Measurements from ENCODE around the gene XPO6. TPM values are rescaled to one million over a fixed set of nuclear protein-coding genes. Genes with fewer than 3 reads are reported as not detected.
A peak's percentile ranks its signal among the peaks of the same experiment; 100 is the strongest.

The XPO6 gene
- polyA plus RNA-seq, 1 donor (not counting 4 experiments of a cell fraction or from before 2014, with no cell fraction given) = 127 TPM

DNA sequence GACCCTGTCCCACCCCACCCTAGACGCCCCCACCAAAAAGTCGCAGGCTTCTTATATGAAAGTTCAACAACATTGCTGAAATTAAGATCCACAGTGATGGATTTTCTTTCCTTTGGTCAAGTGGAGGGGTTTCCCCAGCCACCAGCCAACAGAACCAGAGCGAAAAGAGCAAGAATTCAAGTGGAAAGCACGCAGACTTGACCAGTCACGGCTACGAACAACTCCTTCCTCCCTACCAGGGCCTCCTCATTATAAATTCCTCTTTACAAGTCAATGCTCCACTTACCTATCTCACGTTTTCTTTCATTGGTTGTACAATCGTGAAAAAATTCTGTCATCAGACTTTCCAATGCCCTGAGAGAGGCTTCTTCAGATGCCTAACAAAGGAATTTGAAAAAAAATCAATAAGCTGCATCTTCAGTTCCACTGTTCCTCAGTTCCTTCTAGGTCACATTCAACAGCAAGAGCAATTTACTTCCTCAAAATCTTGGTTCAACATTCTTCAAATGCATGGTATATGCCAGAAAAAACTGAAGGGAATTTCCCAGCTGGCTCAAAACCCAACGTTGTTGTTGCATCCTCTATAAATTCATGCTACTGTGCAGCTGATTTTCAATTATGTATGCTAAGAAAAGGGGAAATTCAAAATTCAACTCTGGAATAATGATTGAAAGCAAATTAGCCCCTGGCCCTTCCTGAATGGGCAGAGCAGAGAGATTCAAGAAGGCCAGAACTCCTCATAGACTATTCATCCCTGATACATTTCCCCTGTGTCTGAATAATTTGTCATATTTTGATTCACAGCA, 30.9 kb downstream of the XPO6 start:
- peaks cover 4% of the 10 kb centered on the region for H3K9me1 ChIP-seq (ENCODE audit: control insufficient read depth, extremely low read depth, insufficient read depth, low read length)
- peaks cover 15% of the 10 kb centered on the region for H3K4me1 ChIP-seq (ENCODE audit: control insufficient read depth, extremely low read depth, insufficient read depth, low read length)
- H3K36me3 ChIP-seq (ENCODE audit: control insufficient read depth in 2 of 2, extremely low read depth in 1 of 2, insufficient read depth in 2 of 2, low read length in 2 of 2) = peaks cover 9 to 25% of the 10 kb centered on the region in 2 experiments
- H4K20me1 ChIP-seq (ENCODE audit: control insufficient read depth, extremely low read depth, insufficient read depth, low read length) = peaks cover 34% of the 10 kb centered on the region
- no peak overlapping the region for H3K27ac ChIP-seq (ENCODE audit: control insufficient read depth, insufficient read depth, low read length)
- H3K27me3 ChIP-seq (ENCODE audit: control insufficient read depth, extremely low read depth, insufficient read depth, low read length) = no peaks in the 10 kb centered on the region
- no peak overlapping the region for H3K9ac ChIP-seq (ENCODE audit: control insufficient read depth, extremely low read depth, insufficient read depth, low read length)
- H3K4me3 ChIP-seq (ENCODE audit: control insufficient read depth in 2 of 3, extremely low read depth in 1 of 3, insufficient read depth in 2 of 3, low read depth in 1 of 3, low read length in 3 of 3) = no peak overlapping the region
- FAIRE-seq (no peak), DNase-seq (ENCODE audit: low read depth, low spot score) (no peak)
- no peak overlapping the region for H2AFZ ChIP-seq (ENCODE audit: control insufficient read depth, low read length)
- H3K4me2 ChIP-seq (ENCODE audit: control insufficient read depth, extremely low read depth, insufficient read depth, low read depth, low read length) = peak overlapping the region; percentile 15
- dilution Hi-C loops (cut with MboI; ENCODE audit: extremely low pct_ligation_motif_present, low sequenced_read_pairs) = no loop called here
- peaks cover 90% of the 10 kb centered on the region for H3K79me2 ChIP-seq (ENCODE audit: control insufficient read depth, insufficient read depth, low read length)
- no peak for TF ChIP-seq EZH2 (IDR thresholded peaks at IDR 0.05; ENCODE audit: low read length)
- TF ChIP-seq, protein P1, sequence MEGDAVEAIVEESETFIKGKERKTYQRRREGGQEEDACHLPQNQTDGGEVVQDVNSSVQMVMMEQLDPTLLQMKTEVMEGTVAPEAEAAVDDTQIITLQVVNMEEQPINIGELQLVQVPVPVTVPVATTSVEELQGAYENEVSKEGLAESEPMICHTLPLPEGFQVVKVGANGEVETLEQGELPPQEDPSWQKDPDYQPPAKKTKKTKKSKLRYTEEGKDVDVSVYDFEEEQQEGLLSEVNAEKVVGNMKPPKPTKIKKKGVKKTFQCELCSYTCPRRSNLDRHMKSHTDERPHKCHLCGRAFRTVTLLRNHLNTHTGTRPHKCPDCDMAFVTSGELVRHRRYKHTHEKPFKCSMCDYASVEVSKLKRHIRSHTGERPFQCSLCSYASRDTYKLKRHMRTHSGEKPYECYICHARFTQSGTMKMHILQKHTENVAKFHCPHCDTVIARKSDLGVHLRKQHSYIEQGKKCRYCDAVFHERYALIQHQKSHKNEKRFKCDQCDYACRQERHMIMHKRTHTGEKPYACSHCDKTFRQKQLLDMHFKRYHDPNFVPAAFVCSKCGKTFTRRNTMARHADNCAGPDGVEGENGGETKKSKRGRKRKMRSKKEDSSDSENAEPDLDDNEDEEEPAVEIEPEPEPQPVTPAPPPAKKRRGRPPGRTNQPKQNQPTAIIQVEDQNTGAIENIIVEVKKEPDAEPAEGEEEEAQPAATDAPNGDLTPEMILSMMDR (optimal IDR thresholded peaks at IDR 0.05 in 1 of 3, IDR thresholded peaks at IDR 0.05 in 1 of 3, conservative IDR thresholded peaks at IDR 0.05 in 1 of 3; ENCODE audit: extremely low read depth in 1 of 3, insufficient read depth in 2 of 3, low read length in 3 of 3) = no peak
- H3K9me3 ChIP-seq (ENCODE audit: control insufficient read depth, low read depth, low read length) = no peaks in the 10 kb centered on the region

DNA sequence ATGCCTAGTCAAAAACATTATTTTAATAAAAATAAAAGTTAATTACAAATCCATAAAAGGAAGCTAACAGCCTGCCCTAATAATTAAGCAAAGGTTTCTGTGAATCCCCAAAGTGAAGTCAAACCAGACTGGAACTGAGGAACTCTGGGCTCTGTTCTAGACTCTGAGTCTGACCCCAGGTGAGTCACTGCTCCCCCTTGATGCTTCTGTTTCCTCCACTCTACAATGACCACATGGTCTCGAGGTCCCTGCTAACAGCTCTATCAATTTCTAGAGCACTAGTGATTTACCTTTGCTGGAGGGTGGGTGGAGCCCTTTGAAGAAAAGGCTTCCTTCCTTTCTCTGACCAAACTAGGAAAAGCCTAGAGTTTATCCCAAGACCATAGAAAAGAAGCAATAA, 32.4 kb downstream of the XPO6 start:
- Histone ChIP-seq H3K9ac (ENCODE audit: control insufficient read depth, extremely low read depth, insufficient read depth, low read length) (no peak overlapping the region), H3K4me1 (ENCODE audit: control insufficient read depth, extremely low read depth, insufficient read depth, low read length) (peaks cover 15% of the 10 kb centered on the region), H4K20me1 (ENCODE audit: control insufficient read depth, extremely low read depth, insufficient read depth, low read length) (peaks cover 27% of the 10 kb centered on the region), H3K36me3 (ENCODE audit: control insufficient read depth in 2 of 2, extremely low read depth in 1 of 2, insufficient read depth in 2 of 2, low read length in 2 of 2) (peaks cover 17 to 35% of the 10 kb centered on the region in 2 experiments), H3K27me3 (ENCODE audit: control insufficient read depth, extremely low read depth, insufficient read depth, low read length) (no peaks in the 10 kb centered on the region), H3K4me3 (ENCODE audit: control insufficient read depth in 2 of 3, extremely low read depth in 1 of 3, insufficient read depth in 2 of 3, low read depth in 1 of 3, low read length in 3 of 3) (no peak overlapping the region), H3K27ac (ENCODE audit: control insufficient read depth, insufficient read depth, low read length) (no peak overlapping the region), H2AFZ (ENCODE audit: control insufficient read depth, low read length) (no peak overlapping the region), H3K4me2 (ENCODE audit: control insufficient read depth, extremely low read depth, insufficient read depth, low read depth, low read length) (no peak overlapping the region), H3K9me1 (ENCODE audit: control insufficient read depth, extremely low read depth, insufficient read depth, low read length) (peaks cover 4% of the 10 kb centered on the region), H3K9me3 (ENCODE audit: control insufficient read depth, low read depth, low read length) (no peaks in the 10 kb centered on the region), H3K79me2 (ENCODE audit: control insufficient read depth, insufficient read depth, low read length) (peaks cover 89% of the 10 kb centered on the region)
- TF ChIP-seq, protein P1 (optimal IDR thresholded peaks at IDR 0.05 in 1 of 3, IDR thresholded peaks at IDR 0.05 in 1 of 3, conservative IDR thresholded peaks at IDR 0.05 in 1 of 3; ENCODE audit: extremely low read depth in 1 of 3, insufficient read depth in 2 of 3, low read length in 3 of 3) = no peak
- TF ChIP-seq EZH2 (IDR thresholded peaks at IDR 0.05; ENCODE audit: low read length) = no peak
- FAIRE-seq (no peak), DNase-seq (ENCODE audit: low read depth, low spot score) (no peak)
- dilution Hi-C loops (cut with MboI; ENCODE audit: extremely low pct_ligation_motif_present, low sequenced_read_pairs) = no loop called here
